Breast epithelium (tissue), 3 donors: ENCODE data around the gene PCSK4.

ENCODE experiments used
- CTCF ChIP-seq, 3 donors: fragments of 450-650 bp; IDR thresholded peaks; one replicate each; pipeline ENCODE4 v1.5.1; 2016 to 2017; ENCODE audit warnings: antibody characterized with exemption in 3 of 3, mild to moderate bottlenecking in 3 of 3, moderate library complexity in 3 of 3
- POLR2AphosphoS5 ChIP-seq, 3 donors: sonication (generic); formaldehyde crosslinking; IDR thresholded peaks; one replicate each; pipeline ENCODE4 v1.6.1; 2017; ENCODE audit warnings: antibody characterized with exemption in 3 of 3

- TF ChIP-seq POLR2AphosphoS5 (IDR thresholded peaks at IDR 0.05) (no peak), CTCF (IDR thresholded peaks at IDR 0.05) (no peak)
These were observed 30.7 kb downstream of the PCSK4 start for GRCh38 chr19:1459479-1459878.
